Liver (tissue), 9 donors: ENCODE results near the gene GIMAP4. TPM values are rescaled to one million over a fixed set of nuclear protein-coding genes. Genes with fewer than 3 reads are reported as not detected.

Experiments
- DNase-seq: peaks from one replicate; pipeline ENCODE4 v3.0.0-alpha.2; 2017; ENCODE audit warnings: low spot score
- H3K27ac ChIP-seq, 2 donors: one replicate each; pipeline ENCODE4 v1.7.0; 2013; ENCODE audit warnings: inconsistent platforms in 2 of 2, low read length in 2 of 2, control low read depth in 1 of 2, low read depth in 1 of 2, mild to moderate bottlenecking in 1 of 2
- H3K27me3 ChIP-seq, 4 donors: one replicate each; pipeline versions ENCODE4 v1.6.1 to v1.7.0; 2013; ENCODE audit warnings: low read length in 3 of 4, inconsistent platforms in 1 of 4, mild to moderate bottlenecking in 1 of 4, moderate library complexity in 1 of 4; ENCODE audit not compliant: control insufficient read depth in 4 of 4, insufficient read depth in 4 of 4
- H3K36me3 ChIP-seq, 4 donors: one replicate each; pipeline versions ENCODE4 v1.6.1 to v1.7.0; 2013; ENCODE audit warnings: low read length in 3 of 4, mild to moderate bottlenecking in 3 of 4, low read depth in 1 of 4, moderate library complexity in 1 of 4; ENCODE audit not compliant: control insufficient read depth in 4 of 4, insufficient read depth in 3 of 4
- H3K4me1 ChIP-seq, 4 donors: one replicate each; pipeline versions ENCODE4 v1.6.1 to v1.7.0; 2013; ENCODE audit warnings: low read length in 3 of 4, mild to moderate bottlenecking in 3 of 4, moderate library complexity in 1 of 4; ENCODE audit not compliant: control insufficient read depth in 4 of 4, insufficient read depth in 4 of 4
- H3K4me3 ChIP-seq, 3 donors: one replicate each; pipeline versions ENCODE4 v1.6.1 to v1.7.0; 2013; ENCODE audit warnings: low read length in 3 of 3, control low read depth in 1 of 3, low read depth in 1 of 3, mild to moderate bottlenecking in 1 of 3
- H3K9ac ChIP-seq, 2 donors: one replicate each; pipeline ENCODE4 v1.7.0; 2013; ENCODE audit warnings: low read length in 2 of 2, mild to moderate bottlenecking in 2 of 2, moderate library complexity in 2 of 2, control low read depth in 1 of 2, low read depth in 1 of 2
- H3K9me3 ChIP-seq, 4 donors: one replicate each; pipeline versions ENCODE4 v1.6.1 to v1.7.0; 2013; ENCODE audit warnings: low read length in 3 of 4; ENCODE audit not compliant: control insufficient read depth in 4 of 4
- EGR1 ChIP-seq, 2 donors: IDR thresholded peaks; 2 replicates each; pipeline ENCODE4 v1.6.1; 2016 to 2018; ENCODE audit warnings: antibody characterized with exemption in 2 of 2, low read depth in 2 of 2
- FOXA2 ChIP-seq: IDR thresholded peaks from 2 replicates; pipeline ENCODE4 v1.6.1; 2016; ENCODE audit warnings: antibody characterized with exemption
- GABPA ChIP-seq, 2 donors: IDR thresholded peaks in 1 of 2; conservative IDR thresholded peaks in 1 of 2; 2 replicates each; pipeline ENCODE4 v1.6.1; 2016; ENCODE audit warnings: antibody characterized with exemption in 2 of 2, mild to moderate bottlenecking in 1 of 2, moderate library complexity in 1 of 2
- HNF4G ChIP-seq: IDR thresholded peaks from 2 replicates; pipeline ENCODE4 v1.6.1; 2016; ENCODE audit warnings: antibody characterized with exemption
- JUND ChIP-seq, 2 donors: IDR thresholded peaks; 2 replicates each; pipeline ENCODE4 v1.6.1; 2016; ENCODE audit warnings: antibody characterized with exemption in 2 of 2
- NR2F2 ChIP-seq: IDR thresholded peaks from 2 replicates; pipeline ENCODE4 v1.6.1; 2016; ENCODE audit warnings: antibody characterized with exemption
- RAD21 ChIP-seq, 2 donors: IDR thresholded peaks; 2 replicates each; pipeline ENCODE4 v1.6.1; 2016; ENCODE audit warnings: antibody characterized with exemption in 2 of 2, mild to moderate bottlenecking in 2 of 2
- RXRA ChIP-seq, 2 donors: IDR thresholded peaks; 2 replicates each; pipeline ENCODE4 v1.6.1; 2017 to 2018; ENCODE audit warnings: antibody characterized with exemption in 2 of 2, mild to moderate bottlenecking in 1 of 2
- TAF1 ChIP-seq: conservative IDR thresholded peaks from 2 replicates; pipeline ENCODE4 v1.6.1; 2016; ENCODE audit warnings: antibody characterized with exemption, mild to moderate bottlenecking
- YY1 ChIP-seq: IDR thresholded peaks from 2 replicates; pipeline ENCODE4 v1.6.1; 2016; ENCODE audit warnings: antibody characterized with exemption, mild to moderate bottlenecking
- WGBS: extraction: QIAGEN DNeasy Blood & Tissue Kit; methylation state at CpG from one replicate; pipeline ENCODE4 v1.1.7; 2013; 5-methylcytosine and 5-hydroxymethylcytosine counted together
- polyA plus RNA-seq, 2 donors: library from polyadenylated mRNA; stranded (reverse) in 1 of 2; unstranded in 1 of 2; fragments of 200-250 nt in 1 of 2; fragments of >200 nt in 1 of 2; fragmentation: Nextera tagmentation in 1 of 2; extraction: Ambion mirVana in 1 of 2; gene quantifications; one replicate each; pipeline versions ENCODE4 v1.2.1 to v1.2.3, GENCODE V29; 2013 to 2015
- total RNA-seq, 2 donors: library from RNA; depleted of rRNA; stranded (reverse); fragments of >200 nt; gene quantifications; one replicate each; pipeline ENCODE4 v1.2.3, GENCODE V29; 2014
- TF ChIP-seq, protein P1 (sequence below): IDR thresholded peaks from 2 replicates; pipeline ENCODE4 v1.6.1; 2016; ENCODE audit warnings: antibody characterized with exemption
- TF ChIP-seq, protein P2 (sequence below): IDR thresholded peaks from 2 replicates; pipeline ENCODE4 v1.6.1; 2016; ENCODE audit warnings: antibody characterized with exemption
- TF ChIP-seq, protein P3 (sequence below): fragments of 150-350 bp; IDR thresholded peaks from 2 replicates; pipeline ENCODE4 v1.5.1; 2017; ENCODE audit warnings: improper control_type of control experiment, low read depth, low read length; ENCODE audit not compliant: missing input control
- TF ChIP-seq, protein P4 (sequence below): IDR thresholded peaks from 2 replicates; pipeline ENCODE4 v1.6.1; 2016; ENCODE audit warnings: antibody characterized with exemption, mild to moderate bottlenecking
- TF ChIP-seq, protein P5 (sequence below): IDR thresholded peaks from 2 replicates; pipeline ENCODE4 v1.6.1; 2016; ENCODE audit warnings: antibody characterized with exemption
- donor health status: healthy.
- donor health status: healthy.
- donor health status: healthy.
- donor health status: healthy.
- donor health status: healthy.

GIMAP4 gene
- total and polyA plus RNA-seq, 4 donors, result 14.6 to 21.3 (median 15.7) TPM

DNA sequence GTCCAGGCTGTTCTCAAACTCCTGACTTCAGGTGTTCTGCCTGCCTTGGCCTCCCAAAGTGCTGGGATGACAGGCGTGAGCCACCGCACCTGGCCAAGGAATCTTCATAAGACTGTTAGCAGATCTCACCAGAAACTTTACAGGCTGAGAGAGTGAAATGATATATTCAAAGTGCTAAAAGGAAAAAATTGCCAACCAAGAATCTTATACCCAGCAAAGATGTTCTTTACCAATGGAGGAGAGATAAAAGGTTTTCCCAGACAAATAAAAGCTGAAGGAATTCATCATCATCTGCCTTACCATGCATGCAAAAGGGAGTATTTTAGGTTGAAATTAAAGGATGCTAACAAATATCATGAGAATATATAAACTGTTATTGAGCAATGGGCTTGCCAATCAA is 28.9 kb upstream of the GIMAP4 start:
- Histone ChIP-seq H3K27ac (no peak overlapping the region), H3K27me3 (no peaks in the 10 kb centered on the region), H3K4me3 (no peak overlapping the region), H3K4me1 (no peaks in the 10 kb centered on the region), H3K9ac (no peak overlapping the region), H3K9me3 (peaks cover under 1 to 8% (median 5%) of the 10 kb centered on the region in 4 donors), H3K36me3 (no peaks in the 10 kb centered on the region)
- TF ChIP-seq TAF1, result no peak
- no peak for TF ChIP-seq RAD21 (IDR thresholded peaks at IDR 0.05)
- TF ChIP-seq, protein P1, sequence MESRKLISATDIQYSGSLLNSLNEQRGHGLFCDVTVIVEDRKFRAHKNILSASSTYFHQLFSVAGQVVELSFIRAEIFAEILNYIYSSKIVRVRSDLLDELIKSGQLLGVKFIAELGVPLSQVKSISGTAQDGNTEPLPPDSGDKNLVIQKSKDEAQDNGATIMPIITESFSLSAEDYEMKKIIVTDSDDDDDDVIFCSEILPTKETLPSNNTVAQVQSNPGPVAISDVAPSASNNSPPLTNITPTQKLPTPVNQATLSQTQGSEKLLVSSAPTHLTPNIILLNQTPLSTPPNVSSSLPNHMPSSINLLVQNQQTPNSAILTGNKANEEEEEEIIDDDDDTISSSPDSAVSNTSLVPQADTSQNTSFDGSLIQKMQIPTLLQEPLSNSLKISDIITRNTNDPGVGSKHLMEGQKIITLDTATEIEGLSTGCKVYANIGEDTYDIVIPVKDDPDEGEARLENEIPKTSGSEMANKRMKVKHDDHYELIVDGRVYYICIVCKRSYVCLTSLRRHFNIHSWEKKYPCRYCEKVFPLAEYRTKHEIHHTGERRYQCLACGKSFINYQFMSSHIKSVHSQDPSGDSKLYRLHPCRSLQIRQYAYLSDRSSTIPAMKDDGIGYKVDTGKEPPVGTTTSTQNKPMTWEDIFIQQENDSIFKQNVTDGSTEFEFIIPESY, result no peak
- no peak for TF ChIP-seq HNF4G
- no peak for TF ChIP-seq GABPA (IDR thresholded peaks at IDR 0.05 in 1 of 2, conservative IDR thresholded peaks at IDR 0.05 in 1 of 2)
- TF ChIP-seq, protein P2, sequence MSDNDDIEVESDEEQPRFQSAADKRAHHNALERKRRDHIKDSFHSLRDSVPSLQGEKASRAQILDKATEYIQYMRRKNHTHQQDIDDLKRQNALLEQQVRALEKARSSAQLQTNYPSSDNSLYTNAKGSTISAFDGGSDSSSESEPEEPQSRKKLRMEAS, result no peak
- TF ChIP-seq, protein P3, sequence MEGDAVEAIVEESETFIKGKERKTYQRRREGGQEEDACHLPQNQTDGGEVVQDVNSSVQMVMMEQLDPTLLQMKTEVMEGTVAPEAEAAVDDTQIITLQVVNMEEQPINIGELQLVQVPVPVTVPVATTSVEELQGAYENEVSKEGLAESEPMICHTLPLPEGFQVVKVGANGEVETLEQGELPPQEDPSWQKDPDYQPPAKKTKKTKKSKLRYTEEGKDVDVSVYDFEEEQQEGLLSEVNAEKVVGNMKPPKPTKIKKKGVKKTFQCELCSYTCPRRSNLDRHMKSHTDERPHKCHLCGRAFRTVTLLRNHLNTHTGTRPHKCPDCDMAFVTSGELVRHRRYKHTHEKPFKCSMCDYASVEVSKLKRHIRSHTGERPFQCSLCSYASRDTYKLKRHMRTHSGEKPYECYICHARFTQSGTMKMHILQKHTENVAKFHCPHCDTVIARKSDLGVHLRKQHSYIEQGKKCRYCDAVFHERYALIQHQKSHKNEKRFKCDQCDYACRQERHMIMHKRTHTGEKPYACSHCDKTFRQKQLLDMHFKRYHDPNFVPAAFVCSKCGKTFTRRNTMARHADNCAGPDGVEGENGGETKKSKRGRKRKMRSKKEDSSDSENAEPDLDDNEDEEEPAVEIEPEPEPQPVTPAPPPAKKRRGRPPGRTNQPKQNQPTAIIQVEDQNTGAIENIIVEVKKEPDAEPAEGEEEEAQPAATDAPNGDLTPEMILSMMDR, result no peak
- TF ChIP-seq NR2F2, result no peak
- TF ChIP-seq, protein P4, sequence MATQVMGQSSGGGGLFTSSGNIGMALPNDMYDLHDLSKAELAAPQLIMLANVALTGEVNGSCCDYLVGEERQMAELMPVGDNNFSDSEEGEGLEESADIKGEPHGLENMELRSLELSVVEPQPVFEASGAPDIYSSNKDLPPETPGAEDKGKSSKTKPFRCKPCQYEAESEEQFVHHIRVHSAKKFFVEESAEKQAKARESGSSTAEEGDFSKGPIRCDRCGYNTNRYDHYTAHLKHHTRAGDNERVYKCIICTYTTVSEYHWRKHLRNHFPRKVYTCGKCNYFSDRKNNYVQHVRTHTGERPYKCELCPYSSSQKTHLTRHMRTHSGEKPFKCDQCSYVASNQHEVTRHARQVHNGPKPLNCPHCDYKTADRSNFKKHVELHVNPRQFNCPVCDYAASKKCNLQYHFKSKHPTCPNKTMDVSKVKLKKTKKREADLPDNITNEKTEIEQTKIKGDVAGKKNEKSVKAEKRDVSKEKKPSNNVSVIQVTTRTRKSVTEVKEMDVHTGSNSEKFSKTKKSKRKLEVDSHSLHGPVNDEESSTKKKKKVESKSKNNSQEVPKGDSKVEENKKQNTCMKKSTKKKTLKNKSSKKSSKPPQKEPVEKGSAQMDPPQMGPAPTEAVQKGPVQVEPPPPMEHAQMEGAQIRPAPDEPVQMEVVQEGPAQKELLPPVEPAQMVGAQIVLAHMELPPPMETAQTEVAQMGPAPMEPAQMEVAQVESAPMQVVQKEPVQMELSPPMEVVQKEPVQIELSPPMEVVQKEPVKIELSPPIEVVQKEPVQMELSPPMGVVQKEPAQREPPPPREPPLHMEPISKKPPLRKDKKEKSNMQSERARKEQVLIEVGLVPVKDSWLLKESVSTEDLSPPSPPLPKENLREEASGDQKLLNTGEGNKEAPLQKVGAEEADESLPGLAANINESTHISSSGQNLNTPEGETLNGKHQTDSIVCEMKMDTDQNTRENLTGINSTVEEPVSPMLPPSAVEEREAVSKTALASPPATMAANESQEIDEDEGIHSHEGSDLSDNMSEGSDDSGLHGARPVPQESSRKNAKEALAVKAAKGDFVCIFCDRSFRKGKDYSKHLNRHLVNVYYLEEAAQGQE, result no peak
- no peak for TF ChIP-seq YY1
- TF ChIP-seq FOXA2, result no peak
- WGBS, result 94% methylated on average over 2 of the region's 2 CpGs
- DNase-seq, result no peak

DNA sequence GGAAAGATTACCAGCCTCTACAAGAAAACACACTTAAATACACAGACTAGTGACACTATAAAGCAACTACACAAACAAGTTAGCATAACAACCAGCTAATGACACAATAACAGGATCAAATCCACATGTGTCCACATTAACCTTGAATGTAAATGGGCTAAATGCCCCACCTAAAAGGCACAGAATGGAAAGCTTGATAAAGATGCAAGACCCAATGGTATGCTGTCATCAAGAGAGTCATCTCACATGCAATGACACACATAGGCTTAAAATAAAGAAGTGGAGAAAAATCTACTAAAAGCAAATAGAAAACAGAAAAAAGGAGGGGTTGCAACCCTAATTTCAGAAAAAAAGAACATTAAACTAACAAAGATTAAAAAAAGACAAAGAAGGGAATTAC is 14.0 kb upstream of the GIMAP4 start:
- Histone ChIP-seq H3K9me3 (no peaks in the 10 kb centered on the region), H3K27ac (no peak overlapping the region), H3K27me3 (peaks cover 0 to 2% (median 0%) of the 10 kb centered on the region in 4 donors), H3K36me3 (no peaks in the 10 kb centered on the region), H3K9ac (no peak overlapping the region), H3K4me3 (no peak overlapping the region), H3K4me1 (no peaks in the 10 kb centered on the region)
- no peak for DNase-seq
- TF ChIP-seq, protein P4, result no peak
- TF ChIP-seq, protein P5, sequence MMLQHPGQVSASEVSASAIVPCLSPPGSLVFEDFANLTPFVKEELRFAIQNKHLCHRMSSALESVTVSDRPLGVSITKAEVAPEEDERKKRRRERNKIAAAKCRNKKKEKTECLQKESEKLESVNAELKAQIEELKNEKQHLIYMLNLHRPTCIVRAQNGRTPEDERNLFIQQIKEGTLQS, result no peak
- TF ChIP-seq RXRA (IDR thresholded peaks at IDR 0.05), result no peak
- TF ChIP-seq NR2F2, result no peak
- TF ChIP-seq, protein P3, result no peak
- TF ChIP-seq, protein P1, result no peak
- no peak for TF ChIP-seq TAF1
- TF ChIP-seq EGR1 (IDR thresholded peaks at IDR 0.05; ENCODE audit: low read depth in 2 of 2), result no peak
- no peak for TF ChIP-seq GABPA (IDR thresholded peaks at IDR 0.05 in 1 of 2, conservative IDR thresholded peaks at IDR 0.05 in 1 of 2)
- no peak for TF ChIP-seq JUND (IDR thresholded peaks at IDR 0.05)
